Epithelial cell of prostate (primary cell): Measurements from ENCODE around the gene DBP.
A peak's percentile ranks its signal among the peaks of the same experiment; 100 is the strongest.

Experiments
- DNase-seq: peaks from one replicate; pipeline ENCODE4 v3.0.0-alpha.2; 2011; ENCODE audit warnings: low read depth, low spot score
- H3K27ac ChIP-seq: fragments of 450-650 bp; 2 replicates; pipeline ENCODE4 v1.5.1; 2017; ENCODE audit warnings: mild to moderate bottlenecking

Gene DBP

GRCh38 chr19:48615231-48616040 lies 21.7 kb downstream of the DBP start:
- DNase-seq: no peak
- peak overlapping the region; percentile 85 for H3K27ac ChIP-seq

GRCh38 chr19:48614436-48615230 lies 22.5 kb downstream of the DBP start, which contains the start of gene FAM83E:
TSS of gene FAM83E (minus strand) at chr19:48615076. CDS start at chr19:48613372, 1,704 bp downstream.
- no peak for DNase-seq
- peak within 1 kb of the TSS; percentile 85 for H3K27ac ChIP-seq

- peak overlapping the region; percentile 85 for H3K27ac ChIP-seq
Observed at GRCh38 chr19:48613852-48614435, 23.2 kb downstream of the DBP start.

GRCh38 chr19:48613024-48613851 lies 23.9 kb downstream of the DBP start:
- DNase-seq: no peak
- no peak overlapping the region for H3K27ac ChIP-seq

More at GRCh38 chr19:48613852-48614435, 23.2 kb downstream of the DBP start:
- no peak for DNase-seq

GRCh38 chr19:48611872-48612271 lies 25.3 kb downstream of the DBP start:
- H3K27ac ChIP-seq: no peak overlapping the region
- no peak for DNase-seq

- H3K27ac ChIP-seq: no peak overlapping the region
- no peak for DNase-seq
Observed at GRCh38 chr19:48609571-48610108, 27.5 kb downstream of the DBP start.

DNA sequence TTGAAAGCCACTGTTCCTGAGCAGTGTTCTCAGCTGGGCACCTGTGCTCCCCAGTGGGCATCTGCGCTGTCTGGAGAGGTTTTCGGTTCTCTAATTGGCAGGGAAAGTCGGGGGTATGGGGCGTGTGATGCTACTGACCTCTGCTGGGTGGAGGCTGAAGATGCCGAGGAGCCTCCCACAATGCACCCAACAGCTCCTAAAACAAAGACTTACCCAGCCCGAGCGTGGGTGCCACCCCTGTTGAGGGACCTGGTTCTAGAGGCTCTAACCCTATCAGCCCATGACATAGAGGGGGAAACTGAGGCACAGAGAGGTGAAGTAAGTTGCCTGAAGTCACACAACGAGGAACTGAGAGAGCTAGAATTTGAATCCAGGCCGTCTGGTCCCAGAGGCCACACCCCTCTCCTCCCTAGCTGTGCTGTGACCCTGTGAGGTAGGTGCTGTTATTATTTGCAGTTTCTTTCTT lies 28.3 kb downstream of the DBP start:
- H3K27ac ChIP-seq: no peak overlapping the region
- DNase-seq: no peak

- no peak for DNase-seq
Observed at GRCh38 chr19:48607359-48607755, 29.8 kb downstream of the DBP start.

GRCh38 chr19:48606463-48607358 lies 30.5 kb downstream of the DBP start, which contains the start of gene SPACA4:
TSS of gene SPACA4 (plus strand) at chr19:48606742. CDS start at chr19:48606979, 237 bp downstream.
- no peak for DNase-seq
- H3K27ac ChIP-seq: no peak within 1 kb of the TSS

More at GRCh38 chr19:48607359-48607755, 29.8 kb downstream of the DBP start:
- H3K27ac ChIP-seq: no peak overlapping the region

- no peak for DNase-seq
- H3K27ac ChIP-seq: no peak overlapping the region
Observed at GRCh38 chr19:48603850-48604249, 33.3 kb downstream of the DBP start.

DNA sequence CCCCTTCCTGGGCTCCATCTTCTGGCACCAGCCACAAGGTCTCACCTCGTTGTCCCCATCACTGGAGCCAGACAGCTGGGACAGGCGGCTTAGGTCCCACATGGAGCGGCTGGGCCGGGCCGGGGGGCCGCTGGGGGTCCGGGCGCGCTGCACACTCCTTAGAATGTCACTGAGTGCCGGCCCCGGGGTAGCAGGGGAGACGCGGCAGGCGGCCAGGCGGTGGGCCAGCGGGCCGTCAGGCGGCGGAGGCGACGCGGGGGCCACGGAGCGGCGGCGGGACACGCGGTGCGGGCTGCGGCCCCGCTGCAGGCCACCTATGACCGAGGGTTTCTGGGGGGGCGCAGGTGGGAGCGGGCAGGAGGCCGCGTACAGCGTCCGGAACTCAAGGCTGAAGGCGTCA lies 33.7 kb downstream of the DBP start:
- no peak for DNase-seq
- H3K27ac ChIP-seq: no peak overlapping the region

GRCh38 chr19:48603001-48603400 lies 34.2 kb downstream of the DBP start:
- DNase-seq: no peak
- H3K27ac ChIP-seq: no peak overlapping the region

DNA sequence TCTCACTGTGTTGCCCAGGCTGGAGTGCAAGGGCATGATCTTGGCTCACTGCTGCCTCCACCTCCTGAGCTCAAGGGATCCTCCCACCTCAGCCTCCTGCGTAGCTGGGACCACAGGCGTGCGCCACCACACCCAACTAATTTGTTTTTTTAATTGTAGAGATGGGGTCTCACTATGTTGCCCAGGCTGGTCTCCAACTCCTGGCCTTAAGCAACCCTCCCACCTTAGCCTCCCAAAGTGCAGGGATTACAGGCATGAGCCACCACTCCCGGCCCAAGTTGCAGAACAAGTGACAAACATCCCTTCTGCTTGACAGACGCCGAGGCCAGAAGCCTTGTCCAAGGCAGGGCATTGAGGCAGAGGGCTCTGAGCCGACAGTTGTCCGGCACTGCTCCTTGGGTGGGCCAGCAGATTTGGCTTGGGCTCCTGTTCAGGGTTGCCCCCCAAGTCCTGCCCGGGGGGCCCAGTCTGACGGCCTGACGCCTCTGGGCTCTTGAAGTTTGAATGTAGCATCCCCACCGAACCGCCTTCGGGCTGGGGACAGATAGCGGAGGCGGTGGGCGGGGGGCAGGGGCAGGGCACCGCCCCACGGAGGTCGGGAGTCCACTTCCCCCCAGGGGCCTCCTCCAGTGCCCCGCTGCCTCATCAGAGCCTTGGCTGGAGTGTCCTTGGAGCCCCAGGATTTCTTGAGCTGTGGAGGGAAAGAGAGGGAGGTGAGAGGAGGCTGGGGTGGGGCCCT lies 36.3 kb downstream of the DBP start:
- DNase-seq: no peak
- H3K27ac ChIP-seq: no peak overlapping the region

- H3K27ac ChIP-seq: no peak overlapping the region
- no peak for DNase-seq
Observed at GRCh38 chr19:48598996-48599700, 38.0 kb downstream of the DBP start.

DNA sequence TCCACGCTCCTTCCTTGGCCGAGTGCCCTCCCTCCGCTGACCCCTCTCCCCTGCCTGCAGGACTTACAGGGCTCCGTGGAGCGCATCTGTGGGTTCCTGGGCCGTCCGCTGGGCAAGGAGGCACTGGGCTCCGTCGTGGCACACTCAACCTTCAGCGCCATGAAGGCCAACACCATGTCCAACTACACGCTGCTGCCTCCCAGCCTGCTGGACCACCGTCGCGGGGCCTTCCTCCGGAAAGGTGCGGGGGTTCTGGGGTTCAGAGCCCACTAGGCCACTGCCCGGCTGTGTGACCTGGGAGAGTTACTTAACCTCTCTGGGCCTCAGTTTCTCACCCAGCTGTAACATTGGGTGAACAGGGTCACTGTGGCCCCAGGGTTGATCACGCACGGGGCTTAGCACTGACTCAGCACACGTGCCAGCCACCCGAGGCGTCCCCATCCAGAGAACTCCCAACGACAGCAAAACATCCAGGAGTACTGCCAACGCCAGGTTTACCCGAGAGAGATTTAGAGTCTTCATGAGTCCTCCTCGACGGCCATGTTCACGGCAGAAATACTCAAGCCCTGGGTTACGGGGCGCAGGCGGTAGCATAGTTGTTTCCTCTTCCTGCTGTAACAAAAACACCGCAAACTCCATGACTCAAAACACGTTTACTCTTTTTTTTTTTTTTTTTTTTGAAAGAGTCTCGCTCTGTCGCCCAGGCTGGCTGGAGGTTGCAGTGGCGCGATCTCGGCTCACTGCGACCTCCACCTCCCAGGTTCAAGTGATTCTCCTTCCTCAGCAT lies 40.3 kb downstream of the DBP start:
- no peak for DNase-seq
- H3K27ac ChIP-seq: no peak overlapping the region

- no peak for DNase-seq
- H3K27ac ChIP-seq: no peak overlapping the region
Observed at GRCh38 chr19:48596237-48596636, 40.9 kb downstream of the DBP start.

- DNase-seq: no peak
- H3K27ac ChIP-seq: no peak overlapping the region
Observed at GRCh38 chr19:48595833-48596232, 41.3 kb downstream of the DBP start.
